Gastrocnemius medialis (tissue), 4 donors: ENCODE results near the gene LHPP.

Source experiments
- CTCF ChIP-seq, 5 experiments: fragments of 450-650 bp in 3 of 5; fragments of 200-600 bp in 2 of 5; sonication (generic) in 2 of 5; IDR thresholded peaks in 4 of 5; conservative IDR thresholded peaks in 1 of 5; 1 replicate in 4 of 5; 2 replicates in 1 of 5; pipeline ENCODE4 v1.5.1; 2016 to 2019; ENCODE audit warnings: antibody characterized with exemption in 5 of 5, mild to moderate bottlenecking in 3 of 5, moderate library complexity in 3 of 5
- POLR2A ChIP-seq, 2 donors: fragments of 450-650 bp; IDR thresholded peaks; one replicate each; pipeline ENCODE4 v1.6.1; 2017; ENCODE audit warnings: antibody characterized with exemption in 2 of 2, mild to moderate bottlenecking in 2 of 2, moderate library complexity in 2 of 2

GRCh38 chr10:124598196-124598595, 136.6 kb downstream of the LHPP start:
- TF ChIP-seq POLR2A (IDR thresholded peaks at IDR 0.05) (no peak), CTCF (IDR thresholded peaks at IDR 0.05 in 4 of 5, conservative IDR thresholded peaks at IDR 0.05 in 1 of 5) (no peak)
